NB4 (cell line): ENCODE results near the gene CERS2.

ENCODE experiments used
- CTCF ChIP-seq: IDR thresholded peaks from one replicate; pipeline ENCODE4 v1.5.1; 2012; ENCODE audit warnings: low read depth, low read length
- POLR2A ChIP-seq: IDR thresholded peaks from 2 replicates; pipeline ENCODE4 v1.6.1; 2011; ENCODE audit warnings: mild to moderate bottlenecking; ENCODE audit not compliant: insufficient read length; ENCODE audit errors: extremely low read depth

- TF ChIP-seq CTCF (no peak), POLR2A (no peak)
Observed at GRCh38 chr1:150999051-150999674, 24.5 kb upstream of the CERS2 start.
